ENCODE data around the gene PIM1.

DNA sequence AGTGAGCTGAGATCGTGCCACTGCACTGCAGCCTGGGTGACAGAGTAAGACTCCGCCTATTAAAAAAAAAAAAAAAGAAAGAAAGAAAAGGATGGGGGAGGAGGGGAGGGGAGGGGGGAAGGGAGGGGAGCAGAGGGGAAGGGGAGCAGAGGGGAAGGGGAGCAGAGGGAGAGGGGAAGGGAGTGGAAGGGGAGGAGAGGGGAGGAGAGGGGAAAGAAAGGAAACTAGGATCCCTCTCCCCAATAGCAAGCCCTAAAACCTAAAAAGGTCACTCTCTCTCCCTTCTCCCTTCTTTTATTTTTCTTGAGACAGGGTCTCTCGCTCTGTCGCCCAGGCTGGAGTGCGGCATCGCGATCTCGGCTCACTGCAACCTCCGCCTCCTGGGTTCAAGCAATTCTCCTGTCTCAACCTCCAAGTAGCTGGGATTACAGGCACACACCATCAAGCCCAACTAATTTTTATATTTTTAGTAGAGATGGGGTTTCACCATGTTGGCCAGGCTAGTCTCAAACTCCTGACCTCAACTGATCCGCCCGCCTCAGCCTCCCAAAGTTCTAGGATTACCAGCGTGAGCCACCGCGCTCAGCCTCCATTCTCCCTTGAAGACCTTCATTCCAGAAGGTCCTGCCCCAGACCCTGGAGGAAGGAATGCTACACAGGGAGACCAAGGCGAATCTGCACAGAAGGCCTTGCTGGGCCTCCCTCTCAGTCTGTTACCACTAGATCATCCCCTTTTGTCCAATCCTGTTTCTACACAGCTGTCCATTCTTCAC, 45.8 kb upstream of the PIM1 start:
- TF ChIP-seq, protein P1, sequence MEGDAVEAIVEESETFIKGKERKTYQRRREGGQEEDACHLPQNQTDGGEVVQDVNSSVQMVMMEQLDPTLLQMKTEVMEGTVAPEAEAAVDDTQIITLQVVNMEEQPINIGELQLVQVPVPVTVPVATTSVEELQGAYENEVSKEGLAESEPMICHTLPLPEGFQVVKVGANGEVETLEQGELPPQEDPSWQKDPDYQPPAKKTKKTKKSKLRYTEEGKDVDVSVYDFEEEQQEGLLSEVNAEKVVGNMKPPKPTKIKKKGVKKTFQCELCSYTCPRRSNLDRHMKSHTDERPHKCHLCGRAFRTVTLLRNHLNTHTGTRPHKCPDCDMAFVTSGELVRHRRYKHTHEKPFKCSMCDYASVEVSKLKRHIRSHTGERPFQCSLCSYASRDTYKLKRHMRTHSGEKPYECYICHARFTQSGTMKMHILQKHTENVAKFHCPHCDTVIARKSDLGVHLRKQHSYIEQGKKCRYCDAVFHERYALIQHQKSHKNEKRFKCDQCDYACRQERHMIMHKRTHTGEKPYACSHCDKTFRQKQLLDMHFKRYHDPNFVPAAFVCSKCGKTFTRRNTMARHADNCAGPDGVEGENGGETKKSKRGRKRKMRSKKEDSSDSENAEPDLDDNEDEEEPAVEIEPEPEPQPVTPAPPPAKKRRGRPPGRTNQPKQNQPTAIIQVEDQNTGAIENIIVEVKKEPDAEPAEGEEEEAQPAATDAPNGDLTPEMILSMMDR (IDR thresholded peaks at IDR 0.05) = no peak
- TF ChIP-seq POLR2A (IDR thresholded peaks at IDR 0.05) = no peak

All from body of pancreas (tissue), 4 donors.